HCT116 (cell line): ENCODE results near the gene POP5.

Experiments
- ATF3 ChIP-seq: IDR thresholded peaks from 2 replicates; pipeline ENCODE4 v1.6.1; 2012
- CBX3 ChIP-seq: IDR thresholded peaks from 2 replicates; pipeline ENCODE4 v1.6.1; 2012; ENCODE audit warnings: low read depth
- CEBPB ChIP-seq: IDR thresholded peaks from 2 replicates; pipeline ENCODE4 v1.6.1; 2012; ENCODE audit warnings: low read depth
- CTCF ChIP-seq, 3 experiments: fragments of 200-600 bp in 1 of 3; sonication (generic) in 1 of 3; IDR thresholded peaks in 2 of 3; conservative IDR thresholded peaks in 1 of 3; 2 replicates each; pipeline ENCODE4 v1.5.1; 2012 to 2017; ENCODE audit warnings: low read depth in 2 of 3, low read length in 2 of 3, antibody characterized with exemption in 1 of 3, borderline replicate concordance in 1 of 3, control low read depth in 1 of 3, mild to moderate bottlenecking in 1 of 3, mixed read lengths in 1 of 3, mixed run types in 1 of 3, moderate library complexity in 1 of 3; ENCODE audit not compliant: insufficient read depth in 1 of 3
- EGR1 ChIP-seq: IDR thresholded peaks from 2 replicates; pipeline ENCODE4 v1.6.1; 2012; ENCODE audit warnings: low read depth
- EZH2 ChIP-seq: fragments of 200-600 bp; sonication (generic); IDR thresholded peaks from 2 replicates; pipeline ENCODE4 v1.6.1; 2017; ENCODE audit warnings: antibody characterized with exemption, mixed run types
- EZH2phosphoT487 ChIP-seq: fragments of 200-600 bp; IDR thresholded peaks from 2 replicates; pipeline ENCODE4 v1.6.1; 2018; ENCODE audit warnings: antibody characterized with exemption, borderline replicate concordance
- JUND ChIP-seq: IDR thresholded peaks from 2 replicates; pipeline ENCODE4 v1.6.1; 2012
- POLR2A ChIP-seq: IDR thresholded peaks from 2 replicates; pipeline ENCODE4 v1.7.0; 2011; ENCODE audit warnings: borderline replicate concordance; ENCODE audit not compliant: insufficient read depth, insufficient read length; ENCODE audit errors: extremely low read depth
- POLR2AphosphoS5 ChIP-seq: IDR thresholded peaks from 2 replicates; pipeline ENCODE4 v1.6.1; 2011; ENCODE audit warnings: mild to moderate bottlenecking, low read depth, low read length, moderate library complexity
- ZFX ChIP-seq: fragments of 450-650 bp; IDR thresholded peaks from 2 replicates; pipeline ENCODE4 v1.6.1; 2017
- ZNF274 ChIP-seq: fragments of 200-500 bp; sonication (Bioruptor generic); IDR thresholded peaks from 2 replicates; pipeline ENCODE4 v1.6.1; 2014; ENCODE audit warnings: mild to moderate bottlenecking, low read depth, low read length, inconsistent platforms

- TF ChIP-seq CTCF (IDR thresholded peaks at IDR 0.05 in 2 of 3, conservative IDR thresholded peaks at IDR 0.05 in 1 of 3; ENCODE audit: borderline replicate concordance in 1 of 3, insufficient read depth in 1 of 3, low read depth in 2 of 3, low read length in 2 of 3) = no peak
- no peak for TF ChIP-seq POLR2AphosphoS5
- no peak for TF ChIP-seq ZNF274
- no peak for TF ChIP-seq EZH2phosphoT487
- no peak for TF ChIP-seq EGR1
- TF ChIP-seq EZH2 = no peak
- no peak for TF ChIP-seq ZFX
- TF ChIP-seq POLR2A = no peak
- no peak for TF ChIP-seq JUND
- no peak for TF ChIP-seq CEBPB
- TF ChIP-seq ATF3 = no peak
- no peak for TF ChIP-seq CBX3
These were observed 48.4 kb downstream of the POP5 start for GRCh38 chr12:120532701-120533238.
